ENCODE results near the gene CPD.

The CPD gene

DNA sequence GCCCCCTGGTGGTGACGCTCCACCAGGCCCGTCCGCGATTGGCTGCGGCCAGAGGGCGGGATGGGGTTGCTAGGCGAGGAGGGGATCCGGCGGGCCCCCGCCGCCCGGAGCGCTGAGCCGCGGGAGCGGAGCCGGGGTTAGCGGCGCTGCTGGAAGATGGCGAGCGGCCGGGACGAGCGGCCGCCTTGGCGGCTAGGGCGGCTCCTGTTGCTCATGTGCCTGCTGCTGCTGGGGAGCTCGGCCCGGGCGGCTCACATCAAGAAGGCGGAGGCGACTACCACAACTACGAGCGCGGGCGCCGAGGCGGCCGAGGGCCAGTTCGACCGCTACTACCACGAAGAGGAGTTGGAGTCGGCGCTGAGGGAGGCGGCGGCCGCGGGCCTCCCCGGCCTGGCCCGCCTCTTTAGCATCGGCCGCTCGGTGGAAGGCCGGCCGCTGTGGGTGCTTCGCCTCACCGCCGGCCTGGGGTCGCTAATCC, at the start of gene CPD:
CPD (plus strand) TSS at position 103 of the 478 bp plus-strand sequence; CDS start at position 157, 54 bp downstream.
- no peak for TF ChIP-seq CTCF (conservative IDR thresholded peaks at IDR 0.05)
- H3K27ac ChIP-seq = peak within 1 kb of the TSS; percentile 84

- no peak overlapping the region for H3K27ac ChIP-seq
- no peak for TF ChIP-seq CTCF (conservative IDR thresholded peaks at IDR 0.05)
Observed at GRCh38 chr17:30332057-30332542, 46.6 kb upstream of the CPD start.

DNA sequence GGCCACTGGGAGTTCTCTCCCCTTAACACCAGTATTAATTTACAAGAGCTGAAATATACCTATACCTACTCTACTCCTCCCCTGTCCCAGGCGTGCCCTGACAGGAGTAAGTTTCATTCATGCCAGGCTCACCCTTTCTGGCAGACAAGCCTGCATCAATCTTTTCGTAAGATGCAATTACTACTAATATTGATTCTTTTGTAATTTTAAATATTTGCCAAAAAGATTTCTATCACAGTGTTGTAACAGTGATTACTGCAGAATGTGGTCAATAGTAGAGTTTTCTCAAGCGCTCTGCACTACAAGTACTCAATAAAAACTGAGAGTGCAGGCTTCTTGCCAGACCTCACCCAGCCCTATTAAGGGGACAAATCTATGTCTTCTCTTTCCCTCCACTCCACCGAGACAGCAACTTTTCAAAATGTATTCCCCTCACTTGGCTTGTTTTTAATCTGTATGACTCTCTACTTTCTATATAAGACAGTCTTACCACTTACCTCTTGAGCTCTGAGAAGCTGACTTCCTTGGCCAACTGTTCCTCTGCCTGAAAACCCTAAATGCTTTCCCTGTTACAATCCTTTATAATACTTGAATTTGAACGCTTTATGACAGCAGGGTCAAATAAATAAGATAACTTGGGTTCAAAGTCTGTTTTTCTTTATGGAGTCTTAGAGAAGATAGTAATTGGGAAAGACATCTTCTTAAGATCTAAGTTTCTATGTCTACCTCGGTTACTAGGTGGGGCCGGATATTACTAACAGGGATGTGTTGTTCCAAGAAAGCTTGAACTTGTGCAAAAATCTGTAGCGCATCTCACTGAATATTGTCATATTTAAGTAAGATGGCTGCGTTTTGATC, 45.0 kb upstream of the CPD start, which contains the start of gene TMIGD1:
TMIGD1 (minus strand) TSS at position 555 of the 858 bp plus-strand sequence. CDS start 1,924 bp downstream, outside the sequence.
- TF ChIP-seq CTCF (conservative IDR thresholded peaks at IDR 0.05) = no peak
- peak within 1 kb of the TSS; percentile 43 for H3K27ac ChIP-seq

DNA sequence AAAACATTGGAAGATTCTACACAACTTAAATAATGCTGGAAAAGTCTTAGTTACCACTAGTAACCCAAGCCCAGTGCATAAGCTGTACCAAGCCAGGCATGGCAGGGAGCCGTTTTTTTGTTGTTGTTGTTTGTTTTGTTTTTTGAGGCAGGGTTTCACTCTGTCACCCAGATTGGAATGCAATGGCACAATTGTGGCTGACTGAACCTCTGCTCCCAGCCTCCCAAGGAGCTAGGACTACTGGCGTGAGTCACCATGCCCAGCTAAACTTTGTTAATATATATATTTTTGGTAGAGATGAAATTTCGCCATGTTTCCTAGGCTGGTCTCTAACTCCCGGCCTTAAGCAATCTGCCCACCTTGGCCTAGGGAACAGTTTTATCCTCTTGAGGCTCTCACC, 44.3 kb upstream of the CPD start:
- TF ChIP-seq CTCF (conservative IDR thresholded peaks at IDR 0.05) = no peak
- H3K27ac ChIP-seq = no peak overlapping the region

- no peak overlapping the region for H3K27ac ChIP-seq
- peak; percentile 83 for TF ChIP-seq CTCF (conservative IDR thresholded peaks at IDR 0.05)
Observed at GRCh38 chr17:30336369-30337171, 42.2 kb upstream of the CPD start.

- H3K27ac ChIP-seq = no peak overlapping the region
- TF ChIP-seq CTCF (conservative IDR thresholded peaks at IDR 0.05) = no peak
Observed at GRCh38 chr17:30337393-30337999, 41.2 kb upstream of the CPD start.

All from VCaP (cell line).